GM18519 (cell line): ENCODE measurements around the gene PIEZO2.
"Not testable (repeated sequence)": the region's sequence is repeated elsewhere in the genome, so short reads cannot be mapped to it uniquely, and the experiment has no call there.

Source experiments
- ATAC-seq: cut with Tn5 transposase; IDR thresholded peaks from one replicate; pipeline ENCODE4 v1.9.1; 2021; ENCODE audit warnings: mild to moderate bottlenecking, moderate library complexity; ENCODE audit not compliant: unreplicated experiment, low FRiP score

PIEZO2 gene

GRCh38 chr18:10860382-10860781 lies 289.0 kb downstream of the PIEZO2 start:
- no peak for ATAC-seq

GRCh38 chr18:10858477-10858876 lies 290.9 kb downstream of the PIEZO2 start:
- no peak for ATAC-seq

GRCh38 chr18:10856132-10856531 lies 293.2 kb downstream of the PIEZO2 start:
- ATAC-seq = no peak

GRCh38 chr18:10852385-10853303 lies 296.7 kb downstream of the PIEZO2 start:
- ATAC-seq = no peak

DNA sequence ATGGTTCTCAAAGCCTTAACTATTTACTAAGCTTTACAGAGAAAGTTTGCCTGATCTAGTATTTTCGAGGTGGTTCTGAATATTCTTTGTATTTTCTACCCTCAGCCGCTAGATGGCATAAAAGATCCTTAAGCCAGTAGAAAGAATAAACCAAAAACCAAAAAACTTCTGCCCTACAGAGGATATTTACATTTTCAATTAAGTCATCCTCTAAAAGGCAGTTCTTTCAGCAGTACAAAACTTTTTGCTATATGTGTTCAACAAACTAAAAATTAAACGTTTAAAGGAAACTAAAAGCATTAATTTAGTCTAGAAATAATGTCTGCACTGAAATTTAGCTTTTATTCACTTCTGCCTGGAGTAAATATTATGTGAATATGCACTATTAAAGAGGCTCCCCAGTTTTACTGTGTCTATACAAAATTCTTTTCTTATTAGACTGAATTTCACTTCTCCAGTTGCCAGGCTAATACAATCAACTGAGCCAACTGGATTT lies 297.5 kb downstream of the PIEZO2 start:
- ATAC-seq = no peak

- ATAC-seq = no peak
Observed at GRCh38 chr18:10850840-10851239, 298.5 kb downstream of the PIEZO2 start.

GRCh38 chr18:10850216-10850615 lies 299.2 kb downstream of the PIEZO2 start:
- no peak for ATAC-seq

- ATAC-seq = no peak
Observed at GRCh38 chr18:10847907-10848306, 301.5 kb downstream of the PIEZO2 start.

DNA sequence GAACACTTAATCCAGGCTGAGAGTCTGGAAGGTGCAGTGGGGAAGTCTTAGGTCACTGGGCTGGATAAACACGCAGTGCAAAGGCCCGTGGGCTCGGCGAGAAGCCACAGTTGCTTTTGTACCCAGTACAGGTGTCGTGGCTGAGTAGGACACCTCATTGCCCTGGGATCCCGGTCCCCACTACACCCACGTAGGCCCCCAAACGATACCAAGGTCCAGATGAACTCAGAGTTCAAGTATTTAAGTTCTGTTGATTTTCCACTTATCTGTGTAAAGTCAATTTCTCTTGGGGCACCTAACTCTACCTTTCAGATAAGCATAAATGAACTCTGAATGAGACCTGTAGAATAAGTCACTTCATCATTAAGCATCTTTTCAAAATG lies 302.0 kb downstream of the PIEZO2 start:
- ATAC-seq = no peak

DNA sequence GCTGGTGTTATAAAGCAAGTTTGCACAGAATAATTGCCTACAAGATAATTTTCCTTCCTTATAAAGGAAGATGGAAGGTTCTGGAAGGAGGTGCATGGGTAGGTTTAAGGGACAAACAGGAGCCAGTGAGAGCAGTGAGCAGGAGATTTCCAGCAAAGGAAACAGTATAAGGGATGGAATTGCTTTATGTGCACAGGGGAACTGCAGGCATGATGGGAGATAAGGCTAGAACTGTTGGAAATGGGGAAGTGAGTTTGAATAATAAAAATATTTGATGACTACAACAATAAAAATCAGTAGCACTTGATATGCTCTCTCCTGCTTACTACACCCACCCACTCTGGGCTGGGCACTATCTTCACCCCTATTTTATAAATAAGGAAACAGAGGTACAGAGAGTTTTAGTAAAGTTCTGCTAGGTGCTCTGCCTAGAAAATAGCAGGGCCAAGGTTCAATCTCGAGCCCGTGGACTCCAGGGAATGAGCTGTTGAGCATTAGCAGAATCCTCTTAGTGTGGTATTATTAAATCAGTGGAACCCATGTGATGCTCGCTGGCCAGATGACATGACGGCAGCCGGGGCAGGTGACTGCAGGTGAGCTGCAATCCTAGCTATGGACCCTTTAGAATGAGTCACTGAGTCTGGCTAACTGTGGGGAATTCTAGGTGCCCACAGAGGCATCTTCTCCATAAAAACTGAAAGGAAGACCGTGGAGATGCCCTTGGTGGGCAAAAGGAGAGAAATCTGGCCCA lies 302.5 kb downstream of the PIEZO2 start:
- no peak for ATAC-seq

- not testable (repeated sequence) for ATAC-seq
Observed at GRCh38 chr18:10846035-10846434, 303.3 kb downstream of the PIEZO2 start.

DNA sequence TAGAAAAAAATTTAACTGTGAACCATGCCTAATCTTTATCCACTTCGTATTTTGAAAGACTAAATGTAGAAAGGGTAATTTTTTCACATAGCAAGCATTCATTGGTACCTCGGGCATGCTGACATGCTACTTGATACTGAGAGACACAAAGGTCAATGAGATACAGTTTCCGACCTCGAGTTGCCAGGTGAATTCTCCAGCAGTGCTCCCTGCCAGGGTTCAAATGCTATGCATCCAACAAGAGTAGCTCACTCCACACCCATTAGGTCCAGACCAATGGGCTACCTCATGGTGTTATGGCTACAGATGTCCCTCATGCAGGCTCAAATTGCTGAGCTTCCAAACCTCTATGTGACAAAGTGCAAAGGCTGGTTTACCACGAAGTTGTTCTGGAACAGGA lies 305.8 kb downstream of the PIEZO2 start:
- ATAC-seq = no peak

DNA sequence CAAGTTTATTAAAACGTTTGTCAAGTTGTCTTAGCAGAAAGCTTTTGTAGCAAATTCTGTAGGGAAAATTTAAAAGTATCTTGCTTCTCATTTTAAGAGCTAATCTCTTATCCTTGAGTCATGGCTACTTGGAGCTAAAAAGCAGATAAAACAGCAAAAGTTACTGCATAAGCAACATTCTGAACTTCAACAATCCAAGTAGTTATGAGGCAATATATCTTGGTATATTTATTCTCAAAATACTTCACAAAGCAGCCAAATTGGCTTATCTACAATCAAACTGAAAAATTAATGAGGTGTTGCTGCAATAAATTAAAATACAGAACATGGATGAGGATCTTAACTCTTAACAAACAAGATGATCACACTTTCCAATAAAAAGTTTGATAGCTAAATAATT lies 306.5 kb downstream of the PIEZO2 start:
- ATAC-seq = no peak

DNA sequence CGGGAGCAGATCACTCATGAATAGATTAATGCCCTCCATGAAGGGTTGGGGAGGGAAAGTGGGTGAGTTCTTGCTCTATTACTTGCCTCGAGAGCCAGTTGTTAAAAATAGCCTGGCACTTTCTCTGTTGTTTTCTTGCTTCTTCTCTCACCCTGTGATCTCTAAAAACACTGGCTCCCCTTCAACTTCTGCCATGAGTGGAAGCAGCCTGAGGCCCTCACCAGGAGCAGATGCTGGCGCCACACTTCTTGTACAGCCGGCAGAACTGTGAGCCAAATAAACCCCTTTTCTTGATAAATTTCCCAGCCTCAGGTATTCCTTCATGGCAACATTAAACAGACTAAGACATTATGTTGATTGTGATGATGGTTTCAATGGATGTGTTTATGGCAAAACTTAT lies 307.0 kb downstream of the PIEZO2 start:
- no peak for ATAC-seq

DNA sequence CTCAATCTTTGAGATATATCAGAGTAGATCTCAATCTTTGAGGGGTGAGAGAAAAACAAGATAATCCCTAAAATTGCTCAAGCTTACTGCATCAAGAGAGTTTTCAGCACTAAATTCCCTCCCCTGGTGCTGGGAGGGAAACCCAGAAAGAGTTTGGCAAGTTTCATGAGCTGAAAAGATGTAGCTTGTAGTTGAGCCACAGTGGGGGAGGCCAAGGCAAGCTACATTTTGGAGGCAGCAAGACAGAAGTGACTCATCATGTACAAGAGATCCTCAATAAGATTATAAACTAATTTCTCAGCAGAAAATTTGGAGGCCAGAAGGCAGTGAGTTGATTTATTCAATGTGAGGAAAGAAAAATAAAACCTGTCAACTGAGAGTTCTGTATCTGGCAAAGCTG lies 308.2 kb downstream of the PIEZO2 start:
- no peak for ATAC-seq

GRCh38 chr18:10840743-10841142 lies 308.6 kb downstream of the PIEZO2 start:
- no peak for ATAC-seq

GRCh38 chr18:10839421-10839820 lies 309.9 kb downstream of the PIEZO2 start:
- ATAC-seq = no peak

DNA sequence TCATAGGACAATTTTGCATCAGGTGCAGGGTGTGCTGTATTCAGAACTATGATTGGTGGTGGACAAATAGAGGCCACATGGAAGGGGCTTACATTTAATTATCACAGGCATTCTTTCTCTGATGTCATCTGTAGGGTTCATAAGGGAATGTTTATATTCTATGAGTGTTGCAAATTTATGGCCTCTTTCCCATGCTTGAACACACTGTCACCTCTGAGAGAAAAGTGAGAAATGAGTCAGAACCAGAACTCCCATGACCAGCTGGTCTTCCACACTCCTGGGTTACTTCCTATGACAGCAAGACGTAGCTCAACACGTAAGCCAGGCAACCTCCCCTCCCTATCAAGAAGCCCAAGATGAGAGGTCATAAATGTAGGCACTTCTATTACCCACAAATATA lies 310.8 kb downstream of the PIEZO2 start:
- no peak for ATAC-seq

- ATAC-seq = no peak
Observed at GRCh38 chr18:10834128-10834815, 315.1 kb downstream of the PIEZO2 start.

GRCh38 chr18:10833656-10834055 lies 315.7 kb downstream of the PIEZO2 start:
- ATAC-seq = no peak

GRCh38 chr18:10826400-10826799 lies 323.0 kb downstream of the PIEZO2 start:
- ATAC-seq = no peak
